ENCODE measurements around the gene ZMPSTE24.

ZMPSTE24 gene

GRCh38 chr1:40308036-40308727 lies 50.1 kb downstream of the ZMPSTE24 start:
- no peak overlapping the region for H3K4me3 ChIP-seq (ENCODE audit: low read depth, low read length)
- DNase-seq (ENCODE audit: low read depth), result no peak
- TF ChIP-seq CTCF (IDR thresholded peaks at IDR 0.05; ENCODE audit: low read depth, low read length, missing control alignments), result no peak

- TF ChIP-seq CTCF (IDR thresholded peaks at IDR 0.05; ENCODE audit: low read depth, low read length, missing control alignments), result no peak
- DNase-seq (ENCODE audit: low read depth), result no peak
- no peak overlapping the region for H3K4me3 ChIP-seq (ENCODE audit: low read depth, low read length)
Observed at GRCh38 chr1:40309374-40310128, 51.5 kb downstream of the ZMPSTE24 start.

- no peak overlapping the region for H3K4me3 ChIP-seq (ENCODE audit: low read depth, low read length)
- DNase-seq (ENCODE audit: low read depth), result no peak
- TF ChIP-seq CTCF (IDR thresholded peaks at IDR 0.05; ENCODE audit: low read depth, low read length, missing control alignments), result no peak
Observed at GRCh38 chr1:40310129-40310461, 52.1 kb downstream of the ZMPSTE24 start.

- H3K4me3 ChIP-seq (ENCODE audit: low read depth, low read length), result no peak overlapping the region
- TF ChIP-seq CTCF (IDR thresholded peaks at IDR 0.05; ENCODE audit: low read depth, low read length, missing control alignments), result no peak
- DNase-seq (ENCODE audit: low read depth), result no peak
Observed at GRCh38 chr1:40310983-40311642, 53.1 kb downstream of the ZMPSTE24 start.

- no peak for DNase-seq (ENCODE audit: low read depth)
- TF ChIP-seq CTCF (IDR thresholded peaks at IDR 0.05; ENCODE audit: low read depth, low read length, missing control alignments), result no peak
- H3K4me3 ChIP-seq (ENCODE audit: low read depth, low read length), result peak overlapping the region; percentile 51
Observed at GRCh38 chr1:40311692-40312091, 53.7 kb downstream of the ZMPSTE24 start.

- H3K4me3 ChIP-seq (ENCODE audit: low read depth, low read length), result peak overlapping the region; percentile 51
- TF ChIP-seq CTCF (IDR thresholded peaks at IDR 0.05; ENCODE audit: low read depth, low read length, missing control alignments), result no peak
- peak; percentile 68 for DNase-seq (ENCODE audit: low read depth)
Observed at GRCh38 chr1:40312238-40313205, 54.5 kb downstream of the ZMPSTE24 start.
